Keratinocyte (primary cell): ENCODE measurements around the gene EMCN. TPM values are rescaled to one million over a fixed set of nuclear protein-coding genes. Genes with fewer than 3 reads are reported as not detected.

ENCODE experiments used
- DNase-seq: peaks from one replicate; pipeline ENCODE4 v3.0.0-alpha.2; 2011; ENCODE audit warnings: low read depth, missing footprints, low spot score
- FAIRE-seq: peaks from 2 replicates; lab custom pipeline; 2011; peaks lifted over from hg19 to GRCh38; lab: Jason Lieb, UNC
- H2AFZ ChIP-seq: 2 replicates; pipeline ENCODE4 v1.6.0; 2012; ENCODE audit warnings: low read length, control low read depth, inconsistent platforms; ENCODE audit not compliant: control insufficient read depth
- H3K27ac ChIP-seq: 2 replicates; pipeline ENCODE4 v1.5.1; 2011; ENCODE audit warnings: low read length; ENCODE audit not compliant: control insufficient read depth, insufficient read depth
- H3K27me3 ChIP-seq: 3 replicates; pipeline ENCODE4 v1.6.0; 2011; ENCODE audit warnings: low read length; ENCODE audit not compliant: control insufficient read depth, insufficient read depth; ENCODE audit errors: extremely low read depth
- H3K36me3 ChIP-seq, 2 experiments: 2 replicates in 1 of 2; 3 replicates in 1 of 2; pipeline ENCODE4 v1.5.1; 2011; ENCODE audit warnings: low read length in 2 of 2, mild to moderate bottlenecking in 1 of 2; ENCODE audit not compliant: control insufficient read depth in 2 of 2, insufficient read depth in 2 of 2; ENCODE audit errors: extremely low read depth in 1 of 2
- H3K4me1 ChIP-seq: 3 replicates; pipeline ENCODE4 v1.5.1; 2011; ENCODE audit warnings: low read length; ENCODE audit not compliant: control insufficient read depth, insufficient read depth; ENCODE audit errors: extremely low read depth
- H3K4me2 ChIP-seq: 3 replicates; pipeline ENCODE4 v1.6.0; 2011; ENCODE audit warnings: low read depth, low read length; ENCODE audit not compliant: control insufficient read depth, insufficient read depth; ENCODE audit errors: extremely low read depth
- H3K4me3 ChIP-seq, 3 experiments: fragments of 200-600 bp in 1 of 3; sonication (generic) in 1 of 3; 2 replicates in 2 of 3; 3 replicates in 1 of 3; pipeline ENCODE4 v1.5.1; 2011 to 2016; ENCODE audit warnings: low read length in 3 of 3, mild to moderate bottlenecking in 3 of 3, control low read depth in 2 of 3, inconsistent platforms in 1 of 3, low read depth in 1 of 3, mixed read lengths in 1 of 3, mixed run types in 1 of 3, moderate library complexity in 1 of 3; ENCODE audit not compliant: control insufficient read depth in 2 of 3, insufficient read depth in 2 of 3; ENCODE audit errors: extremely low read depth in 1 of 3
- H3K79me2 ChIP-seq: 2 replicates; pipeline ENCODE4 v1.6.0; 2012; ENCODE audit warnings: low read length; ENCODE audit not compliant: control insufficient read depth, insufficient read depth
- H3K9ac ChIP-seq: 3 replicates; pipeline ENCODE4 v1.6.0; 2011; ENCODE audit warnings: low read length; ENCODE audit not compliant: control insufficient read depth, insufficient read depth; ENCODE audit errors: extremely low read depth
- H3K9me1 ChIP-seq: 3 replicates; pipeline ENCODE4 v1.6.0; 2011; ENCODE audit warnings: low read length; ENCODE audit not compliant: control insufficient read depth, insufficient read depth; ENCODE audit errors: extremely low read depth
- H3K9me3 ChIP-seq: 2 replicates; pipeline ENCODE4 v1.5.1; 2012; ENCODE audit warnings: low read depth, low read length; ENCODE audit not compliant: control insufficient read depth
- H4K20me1 ChIP-seq: 3 replicates; pipeline ENCODE4 v1.6.0; 2011; ENCODE audit warnings: low read length; ENCODE audit not compliant: control insufficient read depth, insufficient read depth; ENCODE audit errors: extremely low read depth
- EZH2 ChIP-seq: IDR thresholded peaks from one replicate; pipeline ENCODE4 v1.6.1; 2012; ENCODE audit warnings: inconsistent platforms, mild to moderate bottlenecking, low read length, moderate library complexity
- dilution Hi-C: fragments of 300-500 bp; cut with MboI; formaldehyde crosslinking; loops from one replicate; pipeline ENCODE4 v1.7.0; 2020; ENCODE audit warnings: low sequenced_read_pairs; ENCODE audit not compliant: extremely low pct_ligation_motif_present
- polyA minus RNA-seq, 3 experiments: library from RNA; depleted of rRNA, polyadenylated mRNA; stranded (reverse); fragments of >200 nt; gene quantifications; 1 replicate in 1 of 3; 2 replicates in 1 of 3; 3 replicates in 1 of 3; pipeline ENCODE4 v1.2.3, GENCODE V29; 2011
- polyA plus RNA-seq, 5 experiments: library from polyadenylated mRNA; depleted of rRNA in 3 of 5; stranded (reverse) in 3 of 5; stranded (forward) in 1 of 5; unstranded in 1 of 5; fragments of >200 nt; gene quantifications; 1 replicate in 1 of 5; 2 replicates in 3 of 5; 3 replicates in 1 of 5; pipeline versions ENCODE4 v1.2.1 to v1.2.3, GENCODE V29; 2011 to 2012; ENCODE audit warnings: missing spikeins in 2 of 5, low read depth in 1 of 5, low replicate concordance in 1 of 5
- TF ChIP-seq, protein P1 (sequence below), 3 experiments: IDR thresholded peaks in 1 of 3; conservative IDR thresholded peaks in 1 of 3; optimal IDR thresholded peaks in 1 of 3; 2 replicates in 2 of 3; 3 replicates in 1 of 3; pipeline versions ENCODE3 to v1.5.1; 2011; ENCODE audit warnings: low read length in 3 of 3, mild to moderate bottlenecking in 3 of 3, moderate library complexity in 2 of 3, control low read depth in 1 of 3, inconsistent platforms in 1 of 3; ENCODE audit not compliant: insufficient read depth in 2 of 3; ENCODE audit errors: extremely low read depth in 1 of 3

The EMCN gene, protein sequence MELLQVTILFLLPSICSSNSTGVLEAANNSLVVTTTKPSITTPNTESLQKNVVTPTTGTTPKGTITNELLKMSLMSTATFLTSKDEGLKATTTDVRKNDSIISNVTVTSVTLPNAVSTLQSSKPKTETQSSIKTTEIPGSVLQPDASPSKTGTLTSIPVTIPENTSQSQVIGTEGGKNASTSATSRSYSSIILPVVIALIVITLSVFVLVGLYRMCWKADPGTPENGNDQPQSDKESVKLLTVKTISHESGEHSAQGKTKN
- polyA plus RNA-seq (not detected in 3 replicates), polyA minus RNA-seq (not detected in 3 replicates)
- polyA plus RNA-seq (2011; ENCODE audit: low read depth) = not detected
- polyA plus RNA-seq (2011; cell fraction: cytosol; rRNA removed) = 0.34 TPM in 1 of 2 replicates, not detected in the other
- not detected in 2 replicates for polyA plus RNA-seq (2011; cell fraction: nucleus; rRNA removed)
- polyA plus RNA-seq (2012; ENCODE audit: low replicate concordance) = not detected in 2 replicates
- not detected for polyA minus RNA-seq (2011; cell fraction: cytosol; rRNA and poly(A)+ RNA removed)
- not detected in 2 replicates for polyA minus RNA-seq (2011; cell fraction: nucleus; rRNA and poly(A)+ RNA removed)

DNA sequence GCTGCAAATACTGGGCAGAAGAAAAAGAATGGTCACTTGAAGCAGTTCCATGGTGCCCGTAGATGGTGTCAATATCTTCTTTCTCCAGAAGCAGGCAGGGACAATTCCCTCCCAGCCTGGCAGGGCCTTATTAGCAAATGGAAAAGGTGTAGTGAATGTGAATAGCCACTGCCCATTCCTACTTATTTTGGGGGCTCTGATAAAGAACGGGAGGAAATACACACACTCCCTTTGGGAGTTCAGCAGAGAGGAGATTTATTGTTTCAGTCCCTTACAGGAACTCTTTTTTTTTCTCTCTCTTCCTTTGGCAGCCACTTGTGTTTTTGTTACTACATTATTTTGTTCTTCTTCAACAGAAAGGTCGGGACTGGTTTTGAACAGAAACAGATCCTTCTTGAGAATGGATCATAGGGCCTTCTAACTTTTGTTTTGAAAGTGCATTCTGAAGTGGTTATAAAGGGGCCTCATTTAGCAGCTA is at the start of gene EMCN:
EMCN (minus strand) TSS at position 159 of the 478 bp plus-strand sequence; CDS start at position 51, 108 bp downstream.
- Histone ChIP-seq H3K27me3 (no peaks in the 10 kb centered on the region), H2AFZ (no peak within 1 kb of the TSS), H3K4me2 (no peak within 1 kb of the TSS), H3K9ac (no peak within 1 kb of the TSS), H3K9me1 (no peaks in the 10 kb centered on the region), H3K36me3 (no peaks in the 10 kb centered on the region), H3K4me3 (no peak within 1 kb of the TSS), H3K79me2 (no peaks in the 10 kb centered on the region), H3K27ac (no peak within 1 kb of the TSS), H4K20me1 (no peaks in the 10 kb centered on the region), H3K4me1 (peaks cover 5% of the 10 kb centered on the region), H3K9me3 (no peaks in the 10 kb centered on the region)
- dilution Hi-C loops = no loop called here
- FAIRE-seq (no peak), DNase-seq (no peak)
- TF ChIP-seq EZH2 = no peak
- TF ChIP-seq, protein P1, sequence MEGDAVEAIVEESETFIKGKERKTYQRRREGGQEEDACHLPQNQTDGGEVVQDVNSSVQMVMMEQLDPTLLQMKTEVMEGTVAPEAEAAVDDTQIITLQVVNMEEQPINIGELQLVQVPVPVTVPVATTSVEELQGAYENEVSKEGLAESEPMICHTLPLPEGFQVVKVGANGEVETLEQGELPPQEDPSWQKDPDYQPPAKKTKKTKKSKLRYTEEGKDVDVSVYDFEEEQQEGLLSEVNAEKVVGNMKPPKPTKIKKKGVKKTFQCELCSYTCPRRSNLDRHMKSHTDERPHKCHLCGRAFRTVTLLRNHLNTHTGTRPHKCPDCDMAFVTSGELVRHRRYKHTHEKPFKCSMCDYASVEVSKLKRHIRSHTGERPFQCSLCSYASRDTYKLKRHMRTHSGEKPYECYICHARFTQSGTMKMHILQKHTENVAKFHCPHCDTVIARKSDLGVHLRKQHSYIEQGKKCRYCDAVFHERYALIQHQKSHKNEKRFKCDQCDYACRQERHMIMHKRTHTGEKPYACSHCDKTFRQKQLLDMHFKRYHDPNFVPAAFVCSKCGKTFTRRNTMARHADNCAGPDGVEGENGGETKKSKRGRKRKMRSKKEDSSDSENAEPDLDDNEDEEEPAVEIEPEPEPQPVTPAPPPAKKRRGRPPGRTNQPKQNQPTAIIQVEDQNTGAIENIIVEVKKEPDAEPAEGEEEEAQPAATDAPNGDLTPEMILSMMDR (optimal IDR thresholded peaks at IDR 0.05 in 1 of 3, IDR thresholded peaks at IDR 0.05 in 1 of 3, conservative IDR thresholded peaks at IDR 0.05 in 1 of 3; ENCODE audit: extremely low read depth in 1 of 3, insufficient read depth in 2 of 3, low read length in 3 of 3) = no peak

DNA sequence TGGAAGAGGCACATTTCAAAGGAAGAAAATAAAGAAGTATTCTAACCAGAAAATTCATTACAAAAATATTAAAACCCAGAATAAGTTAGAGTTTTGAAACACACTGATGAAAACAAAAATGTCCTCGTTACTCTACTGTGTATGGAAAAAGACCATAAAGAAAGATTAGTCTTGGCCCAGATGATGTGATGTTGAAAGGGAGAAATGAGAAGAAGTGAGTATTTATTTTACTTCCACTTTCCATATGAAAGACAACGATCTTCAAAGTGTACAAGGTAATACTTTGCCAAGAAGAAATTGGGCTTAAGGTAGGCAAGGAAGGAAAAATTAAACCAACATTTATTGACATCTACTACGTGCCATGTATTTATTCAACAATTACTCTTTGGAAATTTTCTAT is 48.6 kb upstream of the EMCN start:
- no peak overlapping the region for H3K9ac ChIP-seq
- TF ChIP-seq, protein P1 (optimal IDR thresholded peaks at IDR 0.05 in 1 of 3, IDR thresholded peaks at IDR 0.05 in 1 of 3, conservative IDR thresholded peaks at IDR 0.05 in 1 of 3; ENCODE audit: extremely low read depth in 1 of 3, insufficient read depth in 2 of 3, low read length in 3 of 3) = no peak
- TF ChIP-seq EZH2 = no peak
- H3K36me3 ChIP-seq = no peaks in the 10 kb centered on the region
- no peaks in the 10 kb centered on the region for H3K9me1 ChIP-seq
- H3K9me3 ChIP-seq = no peaks in the 10 kb centered on the region
- H3K27me3 ChIP-seq = no peaks in the 10 kb centered on the region
- peak overlapping the region; percentile 0 for H2AFZ ChIP-seq
- no peak overlapping the region for H3K27ac ChIP-seq
- H3K4me2 ChIP-seq = no peak overlapping the region
- no peaks in the 10 kb centered on the region for H3K4me1 ChIP-seq
- no peak for DNase-seq
- no peaks in the 10 kb centered on the region for H4K20me1 ChIP-seq
- H3K4me3 ChIP-seq = no peak overlapping the region
- dilution Hi-C loops = no loop called here
- no peak for FAIRE-seq
- H3K79me2 ChIP-seq = no peaks in the 10 kb centered on the region
